ENCODE measurements around the gene ACADM. TPM values are rescaled to one million over a fixed set of nuclear protein-coding genes. Genes with fewer than 3 reads are reported as not detected.
"Not testable (repeated sequence)": the region's sequence is repeated elsewhere in the genome, so short reads cannot be mapped to it uniquely, and the experiment has no call there.

The ACADM gene
- total RNA-seq, 1 experiment from 2014 or later, result 21.6 TPM

DNA sequence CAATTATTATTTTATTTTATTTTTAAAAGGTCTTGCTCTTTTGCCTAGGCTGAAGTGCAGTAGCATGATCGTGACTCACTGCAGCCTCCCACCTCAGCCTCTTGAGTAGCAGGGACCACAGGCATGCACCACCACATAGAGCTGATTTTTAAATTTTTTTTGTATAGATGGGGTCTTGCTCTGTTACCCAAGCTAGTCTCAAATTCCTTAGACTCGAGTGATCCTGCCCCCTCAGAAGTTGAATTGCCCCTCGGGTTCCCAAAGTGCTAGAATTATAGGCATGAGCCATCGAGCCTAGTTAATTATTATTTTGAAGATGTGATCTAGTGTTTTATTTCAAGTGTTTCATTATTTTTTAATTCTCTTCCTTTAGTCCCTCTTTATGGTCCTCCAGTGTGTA is 84.4 kb downstream of the ACADM start:
- H3K4me3 Mint-ChIP-seq (ENCODE audit: low read depth, unreplicated experiment), result no peak overlapping the region
- no peak for DNase-seq
- no TSS peak for BruUV-seq (replicated peaks)
- TF ChIP-seq, protein P1, sequence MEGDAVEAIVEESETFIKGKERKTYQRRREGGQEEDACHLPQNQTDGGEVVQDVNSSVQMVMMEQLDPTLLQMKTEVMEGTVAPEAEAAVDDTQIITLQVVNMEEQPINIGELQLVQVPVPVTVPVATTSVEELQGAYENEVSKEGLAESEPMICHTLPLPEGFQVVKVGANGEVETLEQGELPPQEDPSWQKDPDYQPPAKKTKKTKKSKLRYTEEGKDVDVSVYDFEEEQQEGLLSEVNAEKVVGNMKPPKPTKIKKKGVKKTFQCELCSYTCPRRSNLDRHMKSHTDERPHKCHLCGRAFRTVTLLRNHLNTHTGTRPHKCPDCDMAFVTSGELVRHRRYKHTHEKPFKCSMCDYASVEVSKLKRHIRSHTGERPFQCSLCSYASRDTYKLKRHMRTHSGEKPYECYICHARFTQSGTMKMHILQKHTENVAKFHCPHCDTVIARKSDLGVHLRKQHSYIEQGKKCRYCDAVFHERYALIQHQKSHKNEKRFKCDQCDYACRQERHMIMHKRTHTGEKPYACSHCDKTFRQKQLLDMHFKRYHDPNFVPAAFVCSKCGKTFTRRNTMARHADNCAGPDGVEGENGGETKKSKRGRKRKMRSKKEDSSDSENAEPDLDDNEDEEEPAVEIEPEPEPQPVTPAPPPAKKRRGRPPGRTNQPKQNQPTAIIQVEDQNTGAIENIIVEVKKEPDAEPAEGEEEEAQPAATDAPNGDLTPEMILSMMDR (IDR thresholded peaks at IDR 0.05; ENCODE audit: unreplicated experiment), result no peak
- CTCF ChIA-PET, result interaction anchor here (0.7 kb wide), 1 partner anchor 46 kb away, joined by 3 read pairs; no protein-coding TSS in a partner anchor
- no peaks in the 10 kb centered on the region for H3K36me3 Mint-ChIP-seq (ENCODE audit: insufficient read depth, unreplicated experiment)
- H3K4me1 Mint-ChIP-seq (ENCODE audit: low read depth, unreplicated experiment), result peaks cover 7% of the 10 kb centered on the region
- H3K27ac Mint-ChIP-seq (ENCODE audit: unreplicated experiment), result no peak overlapping the region
- no peaks in the 10 kb centered on the region for H3K9me3 Mint-ChIP-seq (ENCODE audit: low read depth, unreplicated experiment)
- intact Hi-C loops (cut with micrococcal nuclease; ENCODE audit: unreplicated experiment), result no loop called here
- no peaks in the 10 kb centered on the region for H3K27me3 Mint-ChIP-seq (ENCODE audit: unreplicated experiment)

DNA sequence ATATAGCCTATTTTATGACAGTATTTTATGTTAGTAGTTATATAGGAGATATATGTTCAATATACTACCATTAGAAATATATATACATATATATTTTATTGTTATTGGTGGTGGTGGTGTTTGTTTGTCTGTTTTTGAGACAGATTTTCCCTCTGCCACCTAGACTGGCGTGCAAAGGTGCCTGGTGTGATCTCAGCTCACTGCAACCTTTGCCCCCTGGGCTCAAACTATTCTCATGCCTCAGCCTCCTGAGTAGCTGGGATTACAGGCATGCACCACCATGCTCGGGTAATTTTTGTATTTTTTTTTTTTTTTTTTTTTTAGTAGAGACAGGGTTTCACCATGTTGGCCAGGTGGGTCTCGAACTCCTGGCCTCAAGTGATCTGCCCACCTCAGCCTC is 85.6 kb downstream of the ACADM start:
- BruUV-seq (replicated peaks); H3K9me3 Mint-ChIP-seq (ENCODE audit: low read depth, unreplicated experiment); H3K4me3 Mint-ChIP-seq (ENCODE audit: low read depth, unreplicated experiment); H3K36me3 Mint-ChIP-seq (ENCODE audit: insufficient read depth, unreplicated experiment); H3K4me1 Mint-ChIP-seq (ENCODE audit: low read depth, unreplicated experiment); intact Hi-C loops (cut with micrococcal nuclease; ENCODE audit: unreplicated experiment); H3K27me3 Mint-ChIP-seq (ENCODE audit: unreplicated experiment); DNase-seq; H3K27ac Mint-ChIP-seq (ENCODE audit: unreplicated experiment): not testable (repeated sequence)
- CTCF ChIA-PET, result interaction anchor here (0.7 kb wide), 2 partner anchors 18 to 1333 kb away, joined by 4 to 5 read pairs; no protein-coding TSS in a partner anchor

DNA sequence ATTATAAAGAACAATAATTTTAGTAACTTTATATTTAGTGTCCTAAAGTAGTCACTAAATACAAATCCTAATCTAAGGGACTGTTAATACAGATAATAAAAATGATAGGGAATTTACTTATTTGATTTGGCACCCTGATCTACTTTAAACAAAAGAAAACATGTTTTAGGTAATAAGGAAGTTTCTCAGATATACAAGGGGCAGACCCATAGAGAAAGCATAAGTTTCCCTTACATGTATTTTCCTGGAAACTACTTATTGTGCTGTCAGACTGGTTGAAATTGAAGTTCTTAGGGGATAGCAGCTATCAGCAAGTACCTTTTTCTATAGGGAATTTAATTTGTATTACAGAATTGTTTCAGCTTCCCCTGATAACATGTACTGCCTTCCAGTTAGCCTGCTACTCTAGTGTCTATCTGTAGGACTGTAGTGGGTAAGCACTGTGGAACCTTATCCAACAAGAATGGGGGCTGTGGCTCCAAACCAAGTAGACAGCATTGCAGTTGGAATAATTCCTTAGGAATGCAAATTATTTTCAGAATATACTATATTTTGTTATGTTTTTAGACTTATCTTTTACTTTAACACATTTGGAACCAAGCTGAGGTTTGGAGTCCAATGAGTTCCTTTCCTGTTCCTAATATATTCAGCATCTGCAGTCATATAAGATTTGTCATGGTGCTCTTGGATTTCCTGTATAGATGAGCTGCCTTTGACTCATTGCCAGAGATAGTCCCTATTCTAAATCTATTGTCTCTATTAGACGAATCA is 86.9 kb downstream of the ACADM start:
- Mint-ChIP-seq H3K9me3 (ENCODE audit: low read depth, unreplicated experiment) (no peaks in the 10 kb centered on the region), H3K4me3 (ENCODE audit: low read depth, unreplicated experiment) (no peak overlapping the region), H3K36me3 (ENCODE audit: insufficient read depth, unreplicated experiment) (no peaks in the 10 kb centered on the region), H3K4me1 (ENCODE audit: low read depth, unreplicated experiment) (peaks cover 7% of the 10 kb centered on the region), H3K27ac (ENCODE audit: unreplicated experiment) (no peak overlapping the region), H3K27me3 (ENCODE audit: unreplicated experiment) (no peaks in the 10 kb centered on the region)
- intact Hi-C loops (cut with micrococcal nuclease; ENCODE audit: unreplicated experiment), result no loop called here
- CTCF ChIA-PET, result no interaction called here
- DNase-seq, result no peak
- BruUV-seq (replicated peaks), result no TSS peak
- TF ChIP-seq, protein P1 (IDR thresholded peaks at IDR 0.05; ENCODE audit: unreplicated experiment), result no peak

DNA sequence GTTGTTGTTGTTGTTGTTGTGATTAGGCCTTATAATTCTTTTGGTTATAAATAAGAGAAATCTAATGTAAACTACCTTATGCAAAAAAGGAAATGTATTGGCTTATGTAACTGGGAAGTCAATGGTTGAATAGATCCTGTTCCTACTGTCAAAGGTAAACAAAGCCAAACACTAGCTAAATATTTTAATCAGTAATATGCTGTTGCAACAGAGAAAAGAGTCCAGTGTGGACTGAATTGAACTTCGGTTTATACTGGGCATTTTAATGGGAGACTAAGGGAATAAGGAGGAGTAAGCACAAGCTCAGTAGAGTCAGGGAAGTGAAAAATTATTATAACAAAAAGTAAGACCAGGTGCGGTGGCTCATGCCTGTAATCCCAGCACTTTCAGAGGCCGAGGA is 87.6 kb downstream of the ACADM start:
- Mint-ChIP-seq H3K4me3 (ENCODE audit: low read depth, unreplicated experiment) (no peak overlapping the region), H3K9me3 (ENCODE audit: low read depth, unreplicated experiment) (no peaks in the 10 kb centered on the region), H3K4me1 (ENCODE audit: low read depth, unreplicated experiment) (peaks cover 7% of the 10 kb centered on the region), H3K27me3 (ENCODE audit: unreplicated experiment) (no peaks in the 10 kb centered on the region), H3K36me3 (ENCODE audit: insufficient read depth, unreplicated experiment) (no peaks in the 10 kb centered on the region), H3K27ac (ENCODE audit: unreplicated experiment) (no peak overlapping the region)
- no peak for DNase-seq
- TF ChIP-seq, protein P1 (IDR thresholded peaks at IDR 0.05; ENCODE audit: unreplicated experiment), result no peak
- CTCF ChIA-PET, result no interaction called here
- no TSS peak for BruUV-seq (replicated peaks)
- intact Hi-C loops (cut with micrococcal nuclease; ENCODE audit: unreplicated experiment), result no loop called here

Other genes starting within 250 kb of the ACADM start
- 5.0 and 5.8 TPM in 2 replicates for gene SLC44A5, start 113.6 kb upstream of the ACADM start, total RNA-seq (2022)
- gene RABGGTB, start 61.5 kb downstream of the ACADM start, total RNA-seq (2022), result 98.8 and 105 TPM in 2 replicates
- 0.54 and 0.83 TPM in 2 replicates for gene MSH4, start 72.2 kb downstream of the ACADM start, total RNA-seq (2022)
- not detected in 2 replicates for gene ASB17, start 207.7 kb downstream of the ACADM start, total RNA-seq (2022)